ENCODE measurements around the gene RXFP4. TPM values are rescaled to one million over a fixed set of nuclear protein-coding genes. Genes with fewer than 3 reads are reported as not detected.

Gene RXFP4
- total RNA-seq, 1 donor from 2014 or later, result not detected

DNA sequence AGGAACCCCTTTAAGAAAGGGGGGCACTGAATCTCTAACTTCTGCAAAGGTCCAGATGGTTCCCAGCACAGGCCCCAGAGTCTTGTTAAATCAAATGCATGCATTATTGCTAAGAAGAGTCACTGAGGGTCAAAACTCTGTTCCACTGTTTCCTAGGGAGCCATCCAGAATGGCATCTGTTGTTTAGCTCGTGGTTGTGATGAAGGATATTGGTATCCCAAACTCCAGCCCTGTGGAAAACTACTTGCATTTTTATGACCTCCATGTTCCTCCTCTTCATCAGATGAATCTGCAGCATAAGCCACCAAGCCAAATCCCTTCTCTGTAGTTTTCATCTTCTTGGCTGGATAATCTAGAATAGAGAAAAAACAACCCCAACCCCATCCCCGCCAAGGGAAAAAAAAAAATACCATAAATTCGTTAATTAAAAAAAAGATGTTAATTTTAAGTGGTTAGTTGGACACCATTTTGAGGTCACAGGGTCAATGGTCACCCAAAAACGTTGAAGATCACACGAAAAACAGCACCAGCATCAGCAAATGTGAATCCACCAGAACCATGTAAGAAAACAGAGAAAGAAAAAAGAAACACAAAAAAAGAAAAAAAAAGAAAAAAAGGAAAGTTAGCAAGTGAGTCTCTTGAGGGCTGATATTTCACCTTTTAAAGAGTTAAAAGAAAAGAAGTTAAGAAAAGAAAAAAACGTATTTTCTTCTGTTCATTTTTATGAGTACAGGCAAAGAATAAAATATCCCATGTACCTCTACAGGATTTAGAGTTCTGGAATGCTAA lies 27.3 kb upstream of the RXFP4 start:
- H3K9me3 Mint-ChIP-seq (ENCODE audit: unreplicated experiment), result no peaks in the 10 kb centered on the region
- TF ChIP-seq, protein P1, sequence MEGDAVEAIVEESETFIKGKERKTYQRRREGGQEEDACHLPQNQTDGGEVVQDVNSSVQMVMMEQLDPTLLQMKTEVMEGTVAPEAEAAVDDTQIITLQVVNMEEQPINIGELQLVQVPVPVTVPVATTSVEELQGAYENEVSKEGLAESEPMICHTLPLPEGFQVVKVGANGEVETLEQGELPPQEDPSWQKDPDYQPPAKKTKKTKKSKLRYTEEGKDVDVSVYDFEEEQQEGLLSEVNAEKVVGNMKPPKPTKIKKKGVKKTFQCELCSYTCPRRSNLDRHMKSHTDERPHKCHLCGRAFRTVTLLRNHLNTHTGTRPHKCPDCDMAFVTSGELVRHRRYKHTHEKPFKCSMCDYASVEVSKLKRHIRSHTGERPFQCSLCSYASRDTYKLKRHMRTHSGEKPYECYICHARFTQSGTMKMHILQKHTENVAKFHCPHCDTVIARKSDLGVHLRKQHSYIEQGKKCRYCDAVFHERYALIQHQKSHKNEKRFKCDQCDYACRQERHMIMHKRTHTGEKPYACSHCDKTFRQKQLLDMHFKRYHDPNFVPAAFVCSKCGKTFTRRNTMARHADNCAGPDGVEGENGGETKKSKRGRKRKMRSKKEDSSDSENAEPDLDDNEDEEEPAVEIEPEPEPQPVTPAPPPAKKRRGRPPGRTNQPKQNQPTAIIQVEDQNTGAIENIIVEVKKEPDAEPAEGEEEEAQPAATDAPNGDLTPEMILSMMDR (IDR thresholded peaks at IDR 0.05; ENCODE audit: unreplicated experiment), result no peak
- H3K4me3 Mint-ChIP-seq (ENCODE audit: unreplicated experiment), result no peak overlapping the region
- H3K4me1 Mint-ChIP-seq (ENCODE audit: unreplicated experiment), result peaks cover 10% of the 10 kb centered on the region
- peaks cover 45% of the 10 kb centered on the region for H3K36me3 Mint-ChIP-seq (ENCODE audit: low read depth, unreplicated experiment)
- no peak for DNase-seq (ENCODE audit: low spot score)
- no peaks in the 10 kb centered on the region for H3K27me3 Mint-ChIP-seq (ENCODE audit: unreplicated experiment)
- no peak overlapping the region for H3K27ac Mint-ChIP-seq (ENCODE audit: unreplicated experiment)

DNA sequence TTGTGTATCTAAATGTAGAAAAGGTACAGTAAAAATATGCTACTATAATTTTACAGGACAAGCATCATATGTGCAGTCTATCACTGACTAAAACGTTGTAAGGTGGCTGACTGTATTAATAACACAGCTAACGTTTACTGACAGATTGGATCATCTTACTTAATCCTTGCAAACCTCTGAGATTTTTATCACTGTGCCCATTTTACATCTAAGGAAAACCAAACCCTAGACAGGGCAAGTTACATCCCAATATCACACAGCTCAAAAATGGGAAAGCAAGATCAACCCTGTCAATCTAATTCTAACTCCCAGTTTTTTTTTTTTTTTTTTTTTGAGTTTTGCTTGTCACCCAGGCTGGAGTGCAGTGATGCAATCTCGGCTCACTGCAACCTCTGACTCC lies 22.8 kb upstream of the RXFP4 start:
- Mint-ChIP-seq H3K9me3 (ENCODE audit: unreplicated experiment) (no peaks in the 10 kb centered on the region), H3K27me3 (ENCODE audit: unreplicated experiment) (peaks cover 2% of the 10 kb centered on the region), H3K4me3 (ENCODE audit: unreplicated experiment) (no peak overlapping the region), H3K36me3 (ENCODE audit: low read depth, unreplicated experiment) (peaks cover 52% of the 10 kb centered on the region), H3K27ac (ENCODE audit: unreplicated experiment) (no peak overlapping the region), H3K4me1 (ENCODE audit: unreplicated experiment) (no peaks in the 10 kb centered on the region)
- TF ChIP-seq, protein P1 (IDR thresholded peaks at IDR 0.05; ENCODE audit: unreplicated experiment), result no peak
- no peak for DNase-seq (ENCODE audit: low spot score)

DNA sequence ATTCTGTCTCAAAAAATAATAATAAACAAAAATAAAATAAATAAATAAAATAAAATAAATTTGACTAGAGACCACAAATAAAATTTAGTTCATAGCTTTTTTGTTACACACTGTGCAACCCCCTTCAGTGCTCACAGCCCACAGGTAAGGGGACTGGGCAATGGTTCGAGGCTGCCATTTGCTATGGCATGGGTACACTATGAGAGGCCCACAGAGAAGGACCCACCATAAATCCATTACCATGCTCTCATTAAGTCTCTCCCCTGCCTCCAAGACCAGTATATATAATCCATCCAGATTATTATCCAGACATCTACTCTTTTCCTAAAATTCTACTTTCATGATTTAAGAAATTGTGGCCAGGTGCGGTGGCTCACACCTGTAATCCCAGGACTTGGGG lies 21.6 kb upstream of the RXFP4 start:
- Mint-ChIP-seq H3K4me3 (ENCODE audit: unreplicated experiment) (no peak overlapping the region), H3K36me3 (ENCODE audit: low read depth, unreplicated experiment) (peaks cover 50% of the 10 kb centered on the region), H3K4me1 (ENCODE audit: unreplicated experiment) (no peaks in the 10 kb centered on the region)

DNA sequence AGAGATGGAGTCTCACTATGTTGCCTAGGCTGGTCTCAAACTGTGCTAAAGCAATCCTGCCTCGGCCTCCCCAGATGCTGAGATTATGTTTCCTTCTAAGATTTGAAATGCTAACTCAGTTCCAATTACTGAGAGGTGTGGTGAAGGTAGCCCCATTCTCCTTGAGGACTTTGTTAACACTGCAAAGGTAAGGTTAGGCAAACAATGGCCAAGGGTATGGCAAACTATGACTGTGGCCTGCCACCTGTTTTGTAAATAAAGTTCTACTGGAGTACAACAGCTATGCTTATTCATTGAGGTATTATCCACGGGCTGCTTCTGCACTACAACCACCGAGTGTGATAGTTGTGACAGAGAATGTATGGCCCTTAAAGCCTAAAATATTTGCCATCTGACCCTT lies 20.7 kb upstream of the RXFP4 start:
- Mint-ChIP-seq H3K27ac (ENCODE audit: unreplicated experiment) (no peak overlapping the region), H3K9me3 (ENCODE audit: unreplicated experiment) (no peaks in the 10 kb centered on the region), H3K4me1 (ENCODE audit: unreplicated experiment) (no peaks in the 10 kb centered on the region), H3K27me3 (ENCODE audit: unreplicated experiment) (peaks cover 2% of the 10 kb centered on the region), H3K36me3 (ENCODE audit: low read depth, unreplicated experiment) (peaks cover 53% of the 10 kb centered on the region), H3K4me3 (ENCODE audit: unreplicated experiment) (no peak overlapping the region)
- DNase-seq (ENCODE audit: low spot score), result no peak
- TF ChIP-seq, protein P1 (IDR thresholded peaks at IDR 0.05; ENCODE audit: unreplicated experiment), result no peak

More for the DNA sequence above, 21.6 kb upstream of the RXFP4 start:
- no peak for DNase-seq (ENCODE audit: low spot score)
- no peaks in the 10 kb centered on the region for H3K9me3 Mint-ChIP-seq (ENCODE audit: unreplicated experiment)
- TF ChIP-seq, protein P1 (IDR thresholded peaks at IDR 0.05; ENCODE audit: unreplicated experiment), result no peak
- H3K27ac Mint-ChIP-seq (ENCODE audit: unreplicated experiment), result no peak overlapping the region
- H3K27me3 Mint-ChIP-seq (ENCODE audit: unreplicated experiment), result peaks cover 2% of the 10 kb centered on the region

DNA sequence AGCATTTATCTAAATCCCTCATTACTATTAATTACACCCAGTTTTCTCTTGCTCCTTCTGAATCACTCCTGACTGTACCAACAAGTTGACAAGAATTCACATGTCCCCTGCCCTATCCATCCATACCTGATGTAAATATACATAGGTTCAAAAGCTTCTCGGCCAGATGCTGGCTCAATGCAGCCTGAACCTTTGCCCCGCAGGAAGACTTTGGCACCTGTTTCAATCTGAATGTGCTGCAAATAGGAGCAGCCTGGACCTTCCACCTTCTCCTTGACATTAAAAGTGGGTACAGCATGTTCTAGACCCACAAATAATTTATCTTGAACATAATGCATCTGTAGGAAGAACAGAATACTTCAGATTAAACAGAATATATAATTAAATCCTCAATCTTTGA lies 15.9 kb upstream of the RXFP4 start:
- H3K36me3 Mint-ChIP-seq (ENCODE audit: low read depth, unreplicated experiment), result peaks cover 55% of the 10 kb centered on the region
- no peak overlapping the region for H3K27ac Mint-ChIP-seq (ENCODE audit: unreplicated experiment)
- peaks cover 1% of the 10 kb centered on the region for H3K4me1 Mint-ChIP-seq (ENCODE audit: unreplicated experiment)
- H3K27me3 Mint-ChIP-seq (ENCODE audit: unreplicated experiment), result peaks cover 2% of the 10 kb centered on the region
- no peak overlapping the region for H3K4me3 Mint-ChIP-seq (ENCODE audit: unreplicated experiment)
- DNase-seq (ENCODE audit: low spot score), result no peak
- H3K9me3 Mint-ChIP-seq (ENCODE audit: unreplicated experiment), result no peaks in the 10 kb centered on the region
- TF ChIP-seq, protein P1 (IDR thresholded peaks at IDR 0.05; ENCODE audit: unreplicated experiment), result no peak
